Calu3 (cell line): ENCODE data around the gene SERPINI1. TPM values are rescaled to one million over a fixed set of nuclear protein-coding genes. Genes with fewer than 3 reads are reported as not detected.

ENCODE experiments used
- BruUV-seq: library from RNA; stranded (reverse); fragments of 400-500 nt; replicated peaks from 2 replicates; lab custom pipeline; 2021; lab: Mats Ljungman, UMichigan
- CTCF ChIA-PET: fragments of 300-600 bp; sonication (Branson Sonifier 250); formaldehyde crosslinking; loops from one replicate; lab custom pipeline; 2022; ENCODE audit warnings: antibody characterized with exemption; lab: Charles Lee
- DNase-seq: peaks from one replicate; pipeline ENCODE4 v3.0.0; 2022
- H3K27ac Mint-ChIP-seq: one replicate; pipeline ENCODE4 v1.8.0; 2022; ENCODE audit warnings: mixed read lengths; ENCODE audit not compliant: unreplicated experiment
- H3K27me3 Mint-ChIP-seq: one replicate; pipeline ENCODE4 v1.8.0; 2022; ENCODE audit warnings: mixed read lengths; ENCODE audit not compliant: unreplicated experiment
- H3K36me3 Mint-ChIP-seq: one replicate; pipeline ENCODE4 v1.8.0; 2022; ENCODE audit warnings: mild to moderate bottlenecking, moderate library complexity, mixed read lengths; ENCODE audit not compliant: insufficient read depth, unreplicated experiment
- H3K4me1 Mint-ChIP-seq: one replicate; pipeline ENCODE4 v1.8.0; 2022; ENCODE audit warnings: mild to moderate bottlenecking, low read depth, mixed read lengths; ENCODE audit not compliant: unreplicated experiment
- H3K4me3 Mint-ChIP-seq: one replicate; pipeline ENCODE4 v1.8.0; 2022; ENCODE audit warnings: mild to moderate bottlenecking, low read depth, moderate library complexity, mixed read lengths; ENCODE audit not compliant: unreplicated experiment
- H3K9me3 Mint-ChIP-seq: one replicate; pipeline ENCODE4 v1.8.0; 2022; ENCODE audit warnings: low read depth, mixed read lengths; ENCODE audit not compliant: unreplicated experiment
- intact Hi-C: fragments of 100-400 bp; cut with micrococcal nuclease; formaldehyde crosslinking; loops from one replicate; pipeline ENCODE4 v1.10.0; 2022; ENCODE audit not compliant: unreplicated experiment
- total RNA-seq: library from RNA; stranded (reverse); gene quantifications from 2 replicates; pipeline ENCODE4 v1.2.3, GENCODE V29; 2022
- TF ChIP-seq, protein P1 (sequence below): fragments of 200-600 bp; IDR thresholded peaks from one replicate; pipeline ENCODE4 v1.8.0; 2022; ENCODE audit warnings: antibody characterized with exemption; ENCODE audit not compliant: unreplicated experiment

Gene SERPINI1
- total RNA-seq, 1 experiment from 2014 or later = 1.9 TPM

DNA sequence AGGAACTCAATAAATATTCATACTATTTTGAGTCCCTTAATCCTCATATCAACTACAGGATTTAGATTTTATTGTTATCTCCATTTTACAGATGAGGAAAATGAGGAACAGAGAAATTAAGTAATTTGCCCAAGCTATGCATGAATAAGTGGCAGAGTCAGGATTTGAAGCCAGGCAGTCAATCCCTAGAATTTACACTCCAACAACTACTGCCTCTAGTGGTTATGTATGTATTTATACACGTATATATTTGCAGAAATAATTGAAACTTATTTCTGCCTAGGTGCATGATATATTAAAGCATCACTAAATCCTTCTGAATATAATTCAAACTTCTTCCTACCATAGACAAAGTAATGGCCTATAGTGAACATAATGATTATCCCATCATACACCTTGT, 137.4 kb downstream of the SERPINI1 start:
- Mint-ChIP-seq H3K27me3 (no peaks in the 10 kb centered on the region), H3K4me1 (peaks cover 9% of the 10 kb centered on the region), H3K36me3 (no peaks in the 10 kb centered on the region), H3K9me3 (no peaks in the 10 kb centered on the region), H3K27ac (no peak overlapping the region), H3K4me3 (no peak overlapping the region)
- TF ChIP-seq, protein P1, sequence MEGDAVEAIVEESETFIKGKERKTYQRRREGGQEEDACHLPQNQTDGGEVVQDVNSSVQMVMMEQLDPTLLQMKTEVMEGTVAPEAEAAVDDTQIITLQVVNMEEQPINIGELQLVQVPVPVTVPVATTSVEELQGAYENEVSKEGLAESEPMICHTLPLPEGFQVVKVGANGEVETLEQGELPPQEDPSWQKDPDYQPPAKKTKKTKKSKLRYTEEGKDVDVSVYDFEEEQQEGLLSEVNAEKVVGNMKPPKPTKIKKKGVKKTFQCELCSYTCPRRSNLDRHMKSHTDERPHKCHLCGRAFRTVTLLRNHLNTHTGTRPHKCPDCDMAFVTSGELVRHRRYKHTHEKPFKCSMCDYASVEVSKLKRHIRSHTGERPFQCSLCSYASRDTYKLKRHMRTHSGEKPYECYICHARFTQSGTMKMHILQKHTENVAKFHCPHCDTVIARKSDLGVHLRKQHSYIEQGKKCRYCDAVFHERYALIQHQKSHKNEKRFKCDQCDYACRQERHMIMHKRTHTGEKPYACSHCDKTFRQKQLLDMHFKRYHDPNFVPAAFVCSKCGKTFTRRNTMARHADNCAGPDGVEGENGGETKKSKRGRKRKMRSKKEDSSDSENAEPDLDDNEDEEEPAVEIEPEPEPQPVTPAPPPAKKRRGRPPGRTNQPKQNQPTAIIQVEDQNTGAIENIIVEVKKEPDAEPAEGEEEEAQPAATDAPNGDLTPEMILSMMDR = peak; percentile 34
- intact Hi-C loops = no loop called here
- no peak for DNase-seq
- CTCF ChIA-PET = interaction anchor here (0.6 to 1.0 kb wide), 3 partner anchors 14 to 189 kb away, joined by 3 read pairs; no protein-coding TSS in a partner anchor
- no TSS peak for BruUV-seq

DNA sequence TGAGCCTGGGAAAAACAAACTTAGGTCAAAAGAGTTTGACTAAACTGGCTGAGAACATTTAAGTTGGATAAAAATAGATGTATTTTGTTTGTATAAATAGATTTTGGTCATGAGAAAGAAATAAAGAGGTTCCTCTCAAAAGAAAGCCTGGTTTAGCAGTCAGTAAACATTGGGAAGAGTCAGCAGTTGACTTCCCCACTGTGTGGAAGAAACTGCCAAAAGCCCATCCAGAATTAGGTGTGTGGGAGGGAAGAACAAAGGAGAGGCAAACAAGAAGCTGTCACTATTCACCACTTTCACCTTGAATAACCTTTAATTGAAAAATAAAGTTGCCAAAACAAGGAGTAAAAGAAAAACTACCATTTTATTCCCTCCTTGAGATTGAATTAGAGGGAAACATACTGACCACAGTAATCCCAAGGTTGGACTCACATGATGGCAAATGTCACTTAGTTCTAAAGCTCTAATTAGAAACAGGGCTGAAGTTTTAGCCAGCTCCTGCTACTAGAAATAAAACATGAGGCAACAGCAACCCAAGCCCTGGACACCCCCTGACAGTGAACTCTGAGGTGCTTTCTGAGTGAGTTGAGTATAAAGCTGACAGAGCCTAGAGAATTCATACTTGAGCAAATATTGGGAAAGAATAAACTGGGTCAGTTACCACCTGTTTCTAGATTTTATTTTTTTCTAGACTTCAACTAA, 139.3 kb downstream of the SERPINI1 start:
- Mint-ChIP-seq H3K27me3 (no peaks in the 10 kb centered on the region), H3K27ac (no peak overlapping the region), H3K4me1 (peaks cover 9% of the 10 kb centered on the region), H3K9me3 (no peaks in the 10 kb centered on the region), H3K4me3 (no peak overlapping the region), H3K36me3 (no peaks in the 10 kb centered on the region)
- DNase-seq = no peak
- CTCF ChIA-PET = no interaction called here
- no TSS peak for BruUV-seq
- TF ChIP-seq, protein P1 = no peak
- intact Hi-C loops = no loop called here

Other genes starting within 250 kb of the SERPINI1 start
- gene WDR49, start 81.8 kb upstream of the SERPINI1 start, total RNA-seq = 1.4 and 2.2 TPM in 2 replicates
- 117 and 120 TPM in 2 replicates for gene PDCD10, start 829 bp upstream of the SERPINI1 start, total RNA-seq